HUES48 (cell line): Measurements from ENCODE around the gene HDAC1.
A peak's percentile ranks its signal among the peaks of the same experiment; 100 is the strongest.

ENCODE experiments used
- H3K27ac ChIP-seq: one replicate; pipeline ENCODE4 v1.7.0; 2013; ENCODE audit warnings: low read depth, low read length, inconsistent platforms
- H3K27me3 ChIP-seq: 2 replicates; pipeline ENCODE4 v1.6.1; 2013; ENCODE audit warnings: mild to moderate bottlenecking, low read length; ENCODE audit not compliant: control insufficient read depth, insufficient read depth
- H3K36me3 ChIP-seq: 2 replicates; pipeline ENCODE4 v1.6.1; 2013; ENCODE audit warnings: low read length; ENCODE audit not compliant: control insufficient read depth, insufficient read depth
- H3K4me1 ChIP-seq: 2 replicates; pipeline ENCODE4 v1.6.1; 2013; ENCODE audit warnings: mild to moderate bottlenecking, low read length; ENCODE audit not compliant: control insufficient read depth, insufficient read depth
- H3K4me3 ChIP-seq: 2 replicates; pipeline ENCODE4 v1.5.1; 2013; ENCODE audit warnings: mild to moderate bottlenecking, low read depth, low read length
- H3K9ac ChIP-seq: 2 replicates; pipeline ENCODE4 v1.6.1; 2013; ENCODE audit warnings: mild to moderate bottlenecking, low read depth, low read length, moderate library complexity
- H3K9me3 ChIP-seq: 2 replicates; pipeline ENCODE4 v1.6.1; 2013; ENCODE audit warnings: low read length; ENCODE audit not compliant: control insufficient read depth, insufficient read depth

HDAC1 gene

GRCh38 chr1:32362474-32363313, 70.8 kb downstream of the HDAC1 start, which contains the start of the genes FAM229A and TSSK3:
TSS of gene FAM229A (minus strand) at chr1:32362485. CDS start at chr1:32362091, 394 bp downstream.
TSS of gene TSSK3 (plus strand) at chr1:32362539. CDS start at chr1:32362702, 163 bp downstream.
- peak within 1 kb of the TSS; percentile 45 for H3K4me3 ChIP-seq

DNA sequence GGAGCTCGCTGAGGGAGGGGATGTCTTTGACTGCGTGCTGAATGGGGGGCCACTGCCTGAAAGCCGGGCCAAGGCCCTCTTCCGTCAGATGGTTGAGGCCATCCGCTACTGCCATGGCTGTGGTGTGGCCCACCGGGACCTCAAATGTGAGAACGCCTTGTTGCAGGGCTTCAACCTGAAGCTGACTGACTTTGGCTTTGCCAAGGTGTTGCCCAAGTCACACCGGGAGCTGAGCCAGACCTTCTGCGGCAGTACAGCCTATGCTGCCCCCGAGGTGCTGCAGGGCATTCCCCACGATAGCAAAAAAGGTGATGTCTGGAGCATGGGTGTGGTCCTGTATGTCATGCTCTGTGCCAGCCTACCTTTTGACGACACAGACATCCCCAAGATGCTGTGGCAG, 71.8 kb downstream of the HDAC1 start:
- Histone ChIP-seq H3K27me3 (peaks cover 11% of the 10 kb centered on the region), H3K27ac (no peak overlapping the region), H3K4me3 (no peak overlapping the region), H3K9ac (no peak overlapping the region), H3K9me3 (no peaks in the 10 kb centered on the region), H3K36me3 (peaks cover 49% of the 10 kb centered on the region), H3K4me1 (peaks cover 5% of the 10 kb centered on the region; the same call in 1 of the 2 replicates)

More at GRCh38 chr1:32362474-32363313, 70.8 kb downstream of the HDAC1 start, which contains the start of the genes FAM229A and TSSK3:
- Histone ChIP-seq H3K9ac (no peak within 1 kb of the TSS), H3K36me3 (peaks cover 40% of the 10 kb centered on the region), H3K27ac (peak within 1 kb of the TSS; percentile 31), H3K4me1 (peaks cover 5% of the 10 kb centered on the region; the same call in 1 of the 2 replicates), H3K9me3 (no peaks in the 10 kb centered on the region), H3K27me3 (peaks cover 11% of the 10 kb centered on the region)

DNA sequence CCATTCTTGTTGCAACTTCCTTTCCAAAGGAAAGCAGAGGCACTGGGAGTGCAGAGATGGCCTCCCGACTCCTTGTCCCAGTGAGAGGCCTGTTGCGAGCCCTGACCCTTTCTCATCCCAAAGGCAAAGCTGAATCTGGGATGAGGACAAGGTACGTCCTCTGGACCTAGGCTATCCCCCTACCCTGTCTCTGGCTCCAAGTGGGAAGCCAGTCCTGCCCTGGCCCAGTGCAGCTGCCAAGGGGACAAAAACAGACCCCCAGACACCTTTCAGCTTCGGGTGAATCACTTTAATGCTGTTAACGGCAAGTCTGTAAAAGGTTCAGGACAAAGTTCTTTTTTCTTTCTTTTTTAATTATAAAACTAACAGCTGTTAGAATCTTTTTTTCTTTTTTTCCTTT, 73.0 kb downstream of the HDAC1 start:
- Histone ChIP-seq H3K4me3 (no peak overlapping the region), H3K27ac (no peak overlapping the region), H3K36me3 (peaks cover 59% of the 10 kb centered on the region), H3K4me1 (peaks cover 5% of the 10 kb centered on the region; the same call in 1 of the 2 replicates), H3K9me3 (no peaks in the 10 kb centered on the region), H3K27me3 (peaks cover 11% of the 10 kb centered on the region), H3K9ac (no peak overlapping the region)

- Histone ChIP-seq H3K36me3 (peaks cover 59% of the 10 kb centered on the region), H3K4me3 (no peak overlapping the region), H3K27me3 (peaks cover 10% of the 10 kb centered on the region), H3K9me3 (no peaks in the 10 kb centered on the region), H3K4me1 (peaks cover 5% of the 10 kb centered on the region; the same call in 1 of the 2 replicates), H3K27ac (no peak overlapping the region), H3K9ac (no peak overlapping the region; the same call in 1 of the 2 replicates)
Observed at GRCh38 chr1:32365445-32365844, 73.6 kb downstream of the HDAC1 start.

GRCh38 chr1:32367912-32368635, 76.2 kb downstream of the HDAC1 start:
- Histone ChIP-seq H3K4me3 (no peak overlapping the region), H3K4me1 (no peaks in the 10 kb centered on the region), H3K9ac (no peak overlapping the region), H3K27ac (no peak overlapping the region), H3K27me3 (no peaks in the 10 kb centered on the region), H3K9me3 (no peaks in the 10 kb centered on the region), H3K36me3 (peaks cover 78% of the 10 kb centered on the region)

GRCh38 chr1:32372149-32372756, 80.4 kb downstream of the HDAC1 start:
- Histone ChIP-seq H3K27me3 (no peaks in the 10 kb centered on the region), H3K27ac (no peak overlapping the region), H3K9me3 (no peaks in the 10 kb centered on the region), H3K4me1 (no peaks in the 10 kb centered on the region), H3K36me3 (peaks cover 83% of the 10 kb centered on the region), H3K4me3 (no peak overlapping the region), H3K9ac (no peak overlapping the region)

DNA sequence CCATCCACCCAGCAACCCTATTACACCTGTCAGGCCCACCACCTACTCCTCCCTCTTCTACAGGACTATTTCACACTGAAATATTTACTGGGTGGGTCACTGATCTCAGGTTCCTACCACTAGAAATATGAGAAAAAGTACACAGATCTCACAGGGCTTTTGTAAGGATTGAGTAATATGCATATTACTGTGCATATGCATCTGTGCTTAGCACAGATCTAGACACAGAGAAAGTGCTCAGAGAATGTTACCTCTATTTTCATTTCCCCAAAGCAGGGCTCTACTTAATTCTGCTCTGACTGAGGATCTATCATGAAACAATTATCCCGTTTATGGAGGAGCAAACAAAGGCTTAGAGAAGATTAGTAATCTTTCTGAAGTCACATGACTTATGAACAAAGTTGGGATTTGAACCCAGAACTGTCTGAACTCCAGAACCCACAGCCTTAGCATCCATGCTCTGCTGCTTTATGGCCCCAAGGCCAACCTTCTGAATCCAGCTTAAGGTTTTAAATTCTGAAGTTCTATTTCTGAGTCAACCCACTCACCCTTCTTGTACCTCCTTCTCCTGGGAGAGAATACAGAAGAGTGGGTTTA, 82.2 kb downstream of the HDAC1 start:
- Histone ChIP-seq H3K9me3 (no peaks in the 10 kb centered on the region), H3K9ac (no peak overlapping the region), H3K4me1 (no peaks in the 10 kb centered on the region), H3K27ac (no peak overlapping the region), H3K27me3 (no peaks in the 10 kb centered on the region), H3K36me3 (peaks cover 84% of the 10 kb centered on the region), H3K4me3 (no peak overlapping the region)

GRCh38 chr1:32376199-32376598, 84.3 kb downstream of the HDAC1 start:
- H3K4me1 ChIP-seq, result no peaks in the 10 kb centered on the region
- H3K4me3 ChIP-seq, result no peak overlapping the region
- H3K36me3 ChIP-seq, result peaks cover 94% of the 10 kb centered on the region
- no peak overlapping the region for H3K27ac ChIP-seq
- no peak overlapping the region for H3K9ac ChIP-seq
- H3K9me3 ChIP-seq, result no peaks in the 10 kb centered on the region
- no peaks in the 10 kb centered on the region for H3K27me3 ChIP-seq

DNA sequence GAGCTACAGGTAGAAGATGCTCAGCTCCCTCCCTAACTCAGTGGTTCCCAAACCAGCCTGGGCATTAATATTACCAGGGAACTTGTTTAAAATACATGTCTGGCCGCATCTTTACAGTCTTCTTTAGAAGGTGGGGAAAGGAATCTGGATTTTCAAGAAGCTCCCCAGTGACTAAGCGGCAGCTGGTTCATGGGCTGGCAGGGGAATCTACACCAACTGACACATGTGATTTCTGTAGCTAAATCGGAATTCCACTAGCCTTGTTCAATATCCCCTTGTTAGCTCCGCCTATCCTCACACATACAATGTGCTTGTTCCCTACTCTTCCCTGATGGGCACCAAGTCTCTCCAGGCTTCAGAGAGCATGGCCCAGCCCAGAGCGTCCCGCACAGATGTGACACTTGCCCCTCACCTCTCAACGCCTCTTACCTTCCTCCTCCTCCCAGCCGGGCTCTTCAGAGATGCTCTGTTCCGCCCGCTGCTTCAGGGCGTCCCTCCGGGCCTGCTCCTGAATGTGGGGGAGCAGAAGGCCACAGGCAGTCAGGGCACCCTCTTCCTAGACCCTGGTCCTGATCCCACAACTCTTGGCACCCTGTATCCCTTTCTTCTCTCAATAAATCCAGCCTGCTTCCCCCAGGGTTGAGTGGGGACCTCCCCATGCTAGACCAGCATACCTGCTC, 85.8 kb downstream of the HDAC1 start:
- no peaks in the 10 kb centered on the region for H3K9me3 ChIP-seq
- no peak overlapping the region for H3K27ac ChIP-seq
- H3K4me1 ChIP-seq, result no peaks in the 10 kb centered on the region
- no peak overlapping the region for H3K4me3 ChIP-seq
- H3K9ac ChIP-seq, result no peak overlapping the region
- peaks cover 95% of the 10 kb centered on the region for H3K36me3 ChIP-seq
- H3K27me3 ChIP-seq, result no peaks in the 10 kb centered on the region

DNA sequence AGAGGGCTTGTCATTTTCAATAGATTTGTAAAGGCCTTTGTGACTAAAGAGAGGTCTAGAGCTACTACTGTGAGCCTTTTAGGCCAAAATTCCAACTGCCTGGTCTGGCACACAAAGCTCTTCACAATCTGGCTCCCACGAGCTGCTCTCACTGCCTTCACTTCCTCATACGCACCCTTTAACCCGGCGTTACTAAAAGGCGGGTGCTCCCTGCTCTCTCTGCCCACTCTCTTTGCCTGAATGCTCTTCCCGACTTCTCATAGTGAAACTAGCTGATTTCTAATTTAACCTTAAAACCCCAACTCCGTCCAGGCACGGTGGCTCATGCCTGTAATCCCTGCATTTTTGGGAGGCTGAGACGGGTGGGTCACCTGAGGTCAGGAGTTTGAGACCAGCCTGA, 88.2 kb downstream of the HDAC1 start:
- Histone ChIP-seq H3K9me3 (no peaks in the 10 kb centered on the region), H3K27me3 (no peaks in the 10 kb centered on the region), H3K4me3 (no peak overlapping the region), H3K9ac (no peak overlapping the region), H3K36me3 (peaks cover 98% of the 10 kb centered on the region), H3K27ac (no peak overlapping the region), H3K4me1 (no peaks in the 10 kb centered on the region)
